ENCODE results near the gene DHRSX.

GRCh38 chrX:2284601-2285000 is 216.2 kb downstream of the DHRSX start:
- TF ChIP-seq POLR2A (IDR thresholded peaks at IDR 0.05) (no peak), POLR2AphosphoS5 (IDR thresholded peaks at IDR 0.05) (no peak)
